Anterior cingulate cortex (tissue), 58 donors: Measurements from ENCODE around the gene LRP2BP.

ENCODE experiments used
- DNase-seq, 58 donors: peaks; one replicate each; lab custom pipeline; 2025; lab: John Stamatoyannopoulos, UW

LRP2BP gene

DNA sequence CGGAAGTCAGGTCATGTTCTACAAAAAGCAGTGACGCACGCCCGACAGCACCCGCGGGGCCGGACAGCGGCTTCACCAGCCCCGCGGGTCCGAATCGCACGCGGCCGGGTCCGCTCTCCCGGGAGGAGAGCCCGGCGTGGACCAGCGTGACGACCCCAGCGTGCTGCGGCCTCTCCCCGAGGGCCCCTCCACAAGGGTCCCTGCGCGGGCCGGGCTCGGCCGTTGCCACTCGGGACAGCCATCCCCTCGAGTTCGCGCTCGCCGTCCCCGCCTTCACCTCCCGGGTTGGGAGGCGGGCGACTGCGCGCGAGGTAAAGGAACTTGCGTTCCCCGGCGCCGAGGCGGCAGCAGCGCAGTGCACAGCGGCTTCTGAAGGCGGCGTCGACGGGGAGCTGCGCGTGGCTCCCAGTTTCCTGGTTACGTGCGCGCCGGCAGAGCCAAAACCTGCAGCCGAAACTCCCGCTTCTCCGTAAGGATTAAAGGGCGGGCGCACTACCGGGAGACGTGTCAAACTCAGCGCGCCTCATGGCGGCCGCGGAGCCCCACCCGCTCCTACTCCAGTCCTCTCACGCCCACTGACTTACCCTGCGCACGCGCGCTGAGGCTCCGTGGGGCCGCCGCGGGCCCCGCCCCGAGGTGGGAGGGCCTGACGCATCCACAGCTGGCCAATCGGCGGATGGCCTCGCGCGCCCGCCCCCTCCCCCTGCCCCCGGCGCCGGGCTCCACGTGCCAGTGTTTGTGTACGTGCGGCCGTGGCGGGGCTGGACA is 416 bp upstream of the LRP2BP start:
- peak; percentile 88 to 99 (median 96) for DNase-seq

DNA sequence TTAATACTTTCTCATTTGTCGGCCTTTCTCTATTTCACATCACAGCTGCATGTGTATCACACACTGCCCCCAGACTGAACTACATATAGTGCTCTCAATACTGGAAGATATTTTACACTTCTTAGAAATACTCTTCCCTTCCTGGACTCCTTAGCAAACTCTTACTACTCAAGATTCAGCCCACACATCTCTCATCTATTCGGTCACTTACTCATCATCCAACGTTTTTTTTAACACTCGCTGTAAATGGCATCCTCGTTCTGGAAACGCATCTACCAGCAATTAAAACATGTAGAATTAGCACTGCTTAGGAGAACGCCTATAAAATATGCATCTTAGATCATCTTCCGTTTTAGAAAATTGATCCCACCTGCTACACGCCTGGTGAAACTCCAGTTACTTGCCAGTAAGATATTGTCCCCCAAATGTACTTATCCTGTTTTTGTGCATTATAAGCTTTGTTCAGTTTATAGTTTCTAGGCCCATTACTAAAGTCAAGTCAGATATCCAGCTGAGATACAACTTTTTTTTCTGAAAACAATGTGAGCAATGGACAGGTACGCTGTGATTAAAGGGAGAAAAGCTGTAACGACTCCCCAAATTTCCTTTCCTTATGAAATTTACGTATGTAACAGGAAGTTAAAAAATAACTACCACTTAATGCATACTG is 1.0 kb downstream of the LRP2BP start:
- peak in 3 of 58 donors; percentile 2 to 20 (median 13) for DNase-seq

DNA sequence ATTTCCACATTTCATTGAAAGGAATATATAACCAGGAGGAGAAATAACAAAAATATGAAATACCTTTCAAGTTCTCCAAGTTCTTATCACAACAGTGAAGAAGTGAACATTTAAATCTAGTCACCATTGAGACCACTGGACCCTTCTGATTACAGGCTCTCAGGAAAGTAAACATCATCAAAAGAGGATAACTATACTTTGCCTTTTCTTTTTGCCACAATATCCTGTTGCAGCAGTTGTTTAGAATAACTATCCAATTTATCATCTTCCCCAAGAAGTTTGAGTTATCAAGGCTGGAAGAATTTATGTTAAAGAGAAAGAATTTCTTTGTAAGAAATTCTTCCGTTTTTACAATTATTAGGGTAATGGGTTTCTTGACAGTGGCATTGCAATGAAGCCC is 3.6 kb downstream of the LRP2BP start:
- DNase-seq, result no peak

DNA sequence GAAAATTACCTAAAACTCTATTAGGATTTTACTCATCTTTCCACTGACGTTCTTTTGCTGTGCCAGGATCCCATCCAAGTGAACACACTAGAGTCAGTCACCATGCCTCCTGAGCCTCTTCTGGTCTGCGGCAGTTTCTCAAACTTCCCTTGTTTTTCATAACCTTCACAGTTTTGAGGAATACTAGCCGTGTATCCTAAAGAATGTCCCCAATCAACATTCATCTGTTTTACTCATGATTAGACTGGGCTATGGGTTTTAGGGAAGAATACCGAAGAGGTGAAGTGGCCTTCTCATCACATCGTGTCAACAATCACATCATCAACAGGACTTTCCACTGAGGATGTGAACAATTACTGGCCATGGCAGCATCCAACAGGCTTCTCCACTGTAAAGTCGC is 4.8 kb downstream of the LRP2BP start:
- DNase-seq, result no peak

DNA sequence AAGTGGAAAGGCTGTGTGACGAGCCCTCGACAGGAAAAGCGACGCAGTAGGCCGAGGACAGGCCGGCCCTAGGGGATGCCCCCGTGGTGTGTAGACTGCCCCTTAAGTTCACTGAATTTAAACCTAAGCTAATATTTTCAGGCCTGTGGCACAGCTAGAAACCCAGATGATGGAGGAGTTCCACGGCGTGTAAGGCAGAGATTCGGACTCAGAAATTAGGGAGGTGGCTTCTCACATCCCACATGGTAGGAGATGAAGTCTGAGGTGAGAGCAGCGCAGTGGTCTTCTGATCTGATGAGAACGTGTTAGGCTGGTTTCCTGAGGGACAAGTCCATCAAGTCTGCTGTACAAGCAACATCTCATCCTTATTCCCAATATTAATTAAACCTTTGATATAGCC is 7.8 kb downstream of the LRP2BP start:
- no peak for DNase-seq

DNA sequence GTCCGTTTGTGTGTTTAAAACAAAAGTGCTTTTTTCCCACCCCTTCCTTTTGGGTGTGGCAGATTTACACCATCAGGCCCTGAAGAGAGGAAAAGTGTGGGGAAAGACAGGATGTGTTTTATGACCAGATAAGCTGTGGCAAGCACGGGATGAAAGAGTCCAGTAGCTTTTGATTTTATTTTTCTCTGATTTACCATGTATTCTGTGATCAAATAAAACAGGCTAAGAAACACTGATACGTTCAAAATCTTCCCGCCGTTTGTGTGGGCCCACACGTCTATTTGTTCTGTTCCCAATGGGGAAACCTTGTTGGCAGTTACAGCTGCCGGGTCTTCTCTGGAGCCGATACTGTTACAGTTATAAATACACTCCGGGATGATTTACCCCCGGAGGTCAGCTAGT is 10.8 kb downstream of the LRP2BP start:
- no peak for DNase-seq

DNA sequence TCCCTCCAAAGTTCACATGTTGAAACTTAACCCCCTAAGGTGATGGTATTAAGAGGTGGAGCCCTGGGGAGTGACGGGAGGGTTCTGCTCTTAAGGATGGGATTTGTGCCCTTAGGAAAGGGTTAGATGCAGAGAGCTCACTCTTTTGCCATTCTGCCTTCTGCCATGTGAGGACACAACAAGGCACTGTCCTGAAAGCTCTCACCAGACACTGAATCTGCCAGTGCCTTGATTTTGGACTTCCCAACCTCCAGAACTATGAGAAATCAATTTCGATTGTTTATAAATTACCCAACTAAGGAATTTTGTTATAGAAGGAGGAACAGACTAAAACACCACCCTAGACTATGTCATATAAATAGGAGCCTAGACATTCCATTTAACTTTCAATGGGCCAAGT is 11.7 kb downstream of the LRP2BP start:
- no peak for DNase-seq

DNA sequence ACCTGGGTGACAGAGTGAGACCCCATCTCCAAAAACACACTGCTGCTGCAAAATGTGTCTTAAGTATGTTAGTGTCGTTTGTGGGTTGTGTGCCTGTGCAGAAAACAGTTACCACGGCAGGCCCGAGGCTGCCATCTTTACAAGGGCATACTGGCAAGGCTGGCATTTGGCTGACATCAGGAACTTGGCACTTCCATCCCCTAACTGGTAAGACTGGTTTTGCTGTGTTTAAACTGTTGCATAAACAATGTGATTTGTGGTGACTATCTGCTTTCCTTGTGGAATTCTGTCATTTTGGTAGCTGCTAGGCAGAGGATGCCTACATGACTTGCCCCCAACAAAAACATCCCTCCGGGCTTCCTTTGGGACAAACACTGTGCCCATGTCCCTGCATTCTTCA is 12.3 kb downstream of the LRP2BP start:
- no peak for DNase-seq

DNA sequence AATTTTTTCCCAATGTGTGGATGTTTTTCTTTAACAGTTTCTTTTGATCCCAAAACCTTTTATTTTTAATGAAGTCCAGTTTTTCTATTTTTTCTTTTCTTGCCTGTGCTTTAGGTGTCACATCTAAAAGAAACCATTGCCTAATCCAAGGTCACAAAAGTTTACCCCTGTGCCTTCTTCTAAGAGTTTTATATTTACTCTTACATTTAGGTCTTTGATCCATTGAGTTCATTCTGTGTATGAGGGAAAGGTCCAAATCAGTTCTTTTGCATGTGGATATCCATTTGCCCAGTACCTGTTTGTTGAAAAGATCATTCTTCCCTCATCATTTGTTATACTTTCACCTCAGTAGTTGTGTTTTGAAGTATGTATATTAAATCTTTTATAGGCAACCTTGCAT is 13.0 kb downstream of the LRP2BP start:
- DNase-seq, result no peak

DNA sequence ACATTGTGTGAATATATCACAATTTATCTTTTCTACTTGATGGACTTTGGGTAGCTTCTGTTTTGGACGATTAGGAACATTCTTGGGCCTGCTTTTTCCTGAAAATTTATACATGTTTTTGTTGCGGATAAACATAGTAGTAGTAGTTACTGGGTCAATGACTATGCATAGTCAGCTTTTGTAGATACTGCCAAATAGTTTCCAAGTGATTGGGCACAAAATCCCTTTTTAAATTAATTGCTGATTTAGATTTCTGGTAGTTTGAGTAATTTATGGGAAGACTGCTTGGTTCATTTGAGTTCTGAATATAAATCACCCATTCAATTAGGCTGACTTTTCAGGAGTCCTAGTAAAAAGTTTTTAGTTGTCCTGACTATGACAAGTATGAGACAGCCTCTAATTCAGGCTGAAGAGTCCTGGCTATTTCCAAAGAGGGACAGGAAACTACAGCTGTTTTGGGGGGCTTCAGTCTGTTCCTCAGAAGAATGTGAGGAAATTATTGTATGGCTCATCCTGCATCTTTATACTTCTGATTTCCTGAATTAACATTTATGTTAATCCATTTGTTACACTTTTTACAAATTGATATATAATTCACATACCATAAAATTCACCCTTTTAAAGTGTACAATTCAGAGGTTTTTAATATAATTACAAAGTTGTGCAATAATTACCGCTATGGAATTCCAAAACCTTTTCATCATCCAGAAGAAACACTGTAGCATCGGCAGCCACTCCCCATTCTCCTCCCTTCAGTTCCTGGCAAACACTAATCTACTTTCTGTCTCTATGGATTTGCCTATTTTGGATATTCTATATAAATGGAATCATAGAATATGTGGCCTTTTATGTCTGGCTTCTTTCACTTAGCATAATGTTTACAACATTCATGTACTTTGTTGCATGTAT is 14.2 kb downstream of the LRP2BP start:
- DNase-seq, result no peak

DNA sequence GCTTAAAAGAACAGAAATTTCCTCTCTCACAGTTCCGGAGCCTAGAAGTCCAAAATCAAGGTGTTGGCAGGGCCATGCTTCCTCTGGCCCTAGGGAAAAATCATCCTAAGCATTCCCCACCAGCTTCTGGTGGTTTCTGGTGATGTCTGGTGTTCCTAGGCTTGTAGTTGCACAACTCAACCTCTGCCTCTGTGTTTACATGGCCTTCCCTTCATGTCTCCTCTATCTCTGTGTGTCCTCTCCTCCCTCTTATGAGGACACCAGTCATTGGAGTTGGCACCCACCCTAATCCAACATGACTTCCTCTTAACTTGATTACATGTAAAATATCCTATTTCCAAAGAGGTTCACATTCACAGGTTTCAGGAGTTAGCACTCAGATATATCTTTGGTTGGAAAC is 15.4 kb downstream of the LRP2BP start:
- DNase-seq, result no peak

DNA sequence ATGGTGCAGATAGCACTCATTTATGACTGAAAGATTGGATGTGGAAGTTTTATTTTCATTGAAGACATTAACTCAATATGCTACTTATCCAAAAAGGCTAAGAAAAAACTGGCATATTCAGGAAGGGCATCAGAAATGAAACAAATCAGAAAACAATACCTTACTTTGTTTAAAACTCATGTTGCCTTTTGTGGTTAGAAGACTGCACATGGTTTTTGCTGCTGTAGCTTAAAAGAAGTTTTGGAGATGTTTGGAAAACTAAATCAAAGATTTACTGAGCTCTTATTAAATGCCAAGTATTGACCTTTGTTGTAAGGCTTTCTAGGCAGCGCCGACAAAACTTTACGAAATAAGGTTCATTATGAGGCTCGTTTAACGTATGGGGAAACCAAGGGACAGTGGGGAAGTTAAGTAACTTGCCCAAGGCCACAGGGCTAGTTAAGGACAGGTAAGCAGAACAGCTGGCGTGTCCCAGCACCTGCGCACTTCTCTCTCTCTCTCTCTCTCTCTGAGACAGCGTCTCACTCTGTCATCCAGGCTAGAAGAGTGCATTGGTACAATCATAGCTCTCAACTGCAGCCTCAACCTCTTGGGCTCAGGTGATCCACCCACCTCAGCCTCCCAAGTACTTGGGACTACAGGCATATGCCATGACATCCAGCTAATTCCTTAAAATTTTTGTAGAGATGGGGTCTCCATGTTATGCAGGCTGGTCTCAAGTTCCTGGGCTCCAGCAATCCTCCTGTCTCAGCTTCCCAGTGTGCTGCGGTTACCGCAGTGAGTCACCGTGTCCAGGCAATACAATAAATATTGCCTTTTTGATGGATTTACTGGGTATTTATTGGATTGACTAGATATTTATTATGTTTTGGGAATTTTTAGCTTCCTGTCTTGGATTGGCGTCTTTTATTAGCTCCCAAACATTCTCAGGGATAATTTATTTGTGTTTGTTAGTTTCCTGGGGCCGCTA is 16.1 kb downstream of the LRP2BP start:
- DNase-seq, result no peak

DNA sequence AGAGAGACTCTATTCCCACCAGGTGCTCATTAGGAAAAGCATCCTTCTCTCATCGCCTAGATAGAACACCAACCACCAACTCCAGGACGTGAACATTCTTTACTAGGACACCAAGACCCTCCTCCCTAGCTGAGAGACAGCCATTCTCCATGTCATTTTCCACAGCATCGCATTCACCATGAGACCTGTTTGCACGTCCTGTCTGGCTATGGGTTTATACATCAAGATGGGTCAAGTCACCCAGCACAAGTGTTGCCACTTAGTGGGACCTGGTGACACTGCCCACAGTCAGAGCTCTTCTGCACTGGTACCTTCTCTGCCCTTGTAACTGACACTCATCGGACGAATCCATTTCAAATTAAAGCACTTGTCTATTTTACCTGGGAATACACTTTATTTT is 17.5 kb downstream of the LRP2BP start:
- no peak for DNase-seq

DNA sequence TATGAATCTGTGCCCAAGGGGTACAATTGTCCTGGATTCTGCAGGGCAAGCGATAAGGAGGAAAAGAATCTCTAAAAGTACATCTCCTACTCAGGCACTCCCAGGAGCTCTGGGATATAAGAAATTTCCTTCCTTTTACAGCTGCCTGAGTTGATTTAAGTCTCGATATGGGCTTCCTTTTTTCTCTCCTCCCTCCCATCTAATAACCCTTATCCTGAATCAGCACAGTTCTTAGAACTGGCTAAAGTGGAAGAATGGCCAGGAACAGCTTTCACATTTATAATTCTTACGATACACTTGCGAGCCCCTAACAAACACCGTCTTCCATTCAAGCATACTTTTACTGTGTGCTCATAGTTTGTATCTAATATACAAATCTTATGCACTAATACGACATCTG is 21.2 kb downstream of the LRP2BP start:
- no peak for DNase-seq

DNA sequence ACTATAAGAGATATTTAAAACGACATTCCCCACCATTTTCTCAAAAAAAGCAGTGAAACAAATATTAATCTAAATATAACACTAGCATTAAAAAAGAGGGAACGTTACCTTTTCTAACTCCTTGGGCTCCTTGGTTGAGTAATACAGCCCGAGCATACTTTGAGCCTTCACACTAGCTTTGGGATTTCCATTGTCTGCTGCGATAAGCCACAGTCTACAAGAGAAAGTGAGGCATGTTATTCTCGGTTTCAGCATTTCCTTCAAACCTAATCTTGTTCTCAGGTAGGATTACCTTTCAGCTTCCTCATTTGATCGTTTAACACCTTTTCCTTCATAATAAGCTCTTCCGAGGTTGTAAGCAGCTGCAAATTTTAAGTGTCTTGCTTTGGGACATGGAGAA is 21.7 kb downstream of the LRP2BP start:
- no peak for DNase-seq

DNA sequence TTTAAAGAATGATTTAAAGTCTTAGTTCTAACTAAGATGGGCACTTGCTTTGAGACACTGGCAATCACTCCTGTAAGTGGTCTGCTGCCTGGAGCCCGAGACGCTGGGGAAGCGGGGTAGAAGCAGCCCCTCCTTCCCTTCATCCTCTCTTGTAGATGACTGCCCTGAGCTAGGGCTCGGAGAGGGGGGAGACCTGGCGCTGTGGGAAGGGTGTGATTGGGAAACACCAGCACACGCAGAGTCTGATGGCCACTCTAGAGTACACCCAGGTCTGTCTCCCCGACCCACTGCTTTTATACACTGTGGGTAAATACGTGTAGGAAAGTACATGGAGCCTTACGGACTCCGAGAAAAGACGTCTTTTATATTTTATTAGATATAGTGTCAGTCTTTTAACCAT is 24.0 kb downstream of the LRP2BP start:
- DNase-seq, result no peak

DNA sequence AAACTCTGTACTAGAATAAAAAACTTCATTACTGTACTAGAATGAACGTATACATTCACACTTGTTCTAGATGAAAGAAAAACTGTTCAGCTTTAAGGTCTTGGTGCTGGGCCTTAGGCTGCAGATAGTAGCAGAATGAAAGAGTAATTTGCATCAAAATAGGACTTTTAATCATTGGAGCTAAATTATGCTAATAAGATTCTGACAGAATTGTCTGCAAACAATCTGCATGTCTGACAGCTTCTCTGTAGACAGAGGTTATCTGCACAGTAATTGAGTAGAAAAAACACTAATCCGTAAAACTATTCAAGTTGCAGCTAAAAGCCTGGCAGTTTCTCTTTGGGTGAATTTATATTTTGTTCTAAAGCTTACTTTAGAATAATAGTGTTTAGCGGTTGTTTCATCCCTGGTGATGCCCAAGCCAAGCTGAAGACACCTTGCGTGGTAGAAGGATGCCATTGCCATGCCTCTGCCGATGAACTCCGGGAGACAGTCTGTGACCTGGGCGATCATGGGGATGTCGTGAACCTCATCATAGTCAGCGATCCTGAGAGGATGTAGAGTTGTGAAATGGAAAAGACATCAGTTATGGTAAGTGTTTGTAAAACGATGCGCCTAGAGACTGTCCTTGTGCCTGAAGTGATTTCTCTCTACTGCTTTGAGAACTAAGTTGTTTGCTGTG is 25.3 kb downstream of the LRP2BP start:
- DNase-seq, result no peak

DNA sequence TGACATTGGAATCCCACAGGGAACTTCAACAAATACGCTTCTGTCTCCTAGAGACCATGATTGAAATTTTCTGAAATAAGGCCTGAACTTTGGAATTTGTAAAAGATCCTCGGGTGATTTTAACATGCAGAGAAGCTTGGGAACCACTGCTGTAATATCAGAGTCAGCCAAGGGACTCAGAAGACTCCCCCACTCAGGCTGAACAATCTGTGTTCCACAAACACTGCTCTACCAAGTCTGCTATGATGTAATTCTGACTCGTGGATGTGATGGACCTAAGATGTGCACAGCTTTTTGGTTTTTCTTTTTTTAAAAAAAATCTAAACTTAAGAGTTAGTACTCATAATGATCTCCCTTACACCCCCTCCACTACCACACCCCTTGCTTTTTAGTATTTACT is 26.0 kb downstream of the LRP2BP start:
- DNase-seq, result no peak

DNA sequence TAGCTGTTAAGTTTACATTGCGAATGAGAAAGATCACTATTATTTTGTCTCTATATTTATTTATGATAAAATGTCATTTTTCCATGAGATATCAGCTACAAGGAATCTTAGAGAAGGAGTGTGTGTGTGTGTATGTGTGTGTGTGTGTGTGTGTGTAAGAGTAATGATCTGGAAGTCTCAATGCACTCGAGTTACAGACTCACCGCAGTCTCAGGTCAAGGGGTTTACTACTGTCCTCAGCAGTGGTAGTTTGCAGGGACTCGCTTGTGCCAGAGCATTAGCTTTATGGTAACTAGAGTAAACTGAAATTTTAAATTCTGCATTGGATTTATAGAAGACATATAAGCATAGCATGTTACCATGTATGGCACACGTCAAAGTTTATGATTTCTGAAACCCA is 30.8 kb downstream of the LRP2BP start:
- DNase-seq, result no peak

DNA sequence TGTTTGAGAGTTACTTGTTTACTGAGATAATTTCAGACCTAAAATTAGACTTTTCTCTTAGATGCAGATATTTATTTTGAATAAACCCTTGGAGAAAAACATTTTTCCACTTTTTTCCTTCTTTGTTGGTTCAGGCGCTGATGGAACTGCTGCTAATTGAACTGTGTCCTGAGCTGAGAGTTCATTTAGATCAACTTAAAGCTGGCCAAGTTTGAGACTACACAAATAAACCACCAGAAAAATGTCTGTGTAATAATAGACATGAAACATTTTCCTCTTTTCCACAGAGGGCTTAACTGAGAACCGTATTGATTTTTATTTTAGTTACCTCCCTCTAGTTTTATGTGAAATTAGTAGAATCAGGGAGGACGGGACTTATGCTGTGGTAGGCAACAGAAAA is 32.5 kb downstream of the LRP2BP start:
- DNase-seq, result no peak
